ENCODE results near the gene GPR17. TPM values are rescaled to one million over a fixed set of nuclear protein-coding genes. Genes with fewer than 3 reads are reported as not detected.

Gene GPR17
- total and polyA plus RNA-seq, 4 donors: 0.30 to 1.4 (median 0.40) TPM; not detected in 1

DNA sequence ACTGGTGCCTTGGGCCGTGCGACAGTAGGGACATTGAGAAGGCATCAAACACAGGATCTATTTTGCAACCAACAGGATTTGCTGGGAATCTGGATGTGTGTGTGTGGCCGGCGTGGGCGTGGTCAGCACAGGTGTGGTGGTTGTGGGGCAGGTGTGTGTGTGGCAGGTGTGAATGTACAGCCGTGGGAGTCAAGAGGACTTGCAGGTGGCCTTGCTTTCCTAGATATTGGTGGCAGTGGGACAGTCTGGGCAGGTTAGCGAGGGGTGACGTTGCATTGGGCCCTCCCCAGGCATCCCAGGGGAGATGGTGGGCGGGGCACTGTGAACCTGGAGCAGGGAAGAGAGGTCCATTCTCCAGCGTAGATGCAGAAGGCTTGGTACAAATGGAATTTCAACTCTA lies 32.6 kb downstream of the GPR17 start:
- Histone ChIP-seq H3K4me3 (no peak overlapping the region), H3K9me3 (ENCODE audit: control insufficient read depth in 4 of 4, insufficient read depth in 3 of 4, low read length in 3 of 4) (no peaks in the 10 kb centered on the region), H3K27me3 (ENCODE audit: control insufficient read depth in 3 of 3, insufficient read depth in 3 of 3, low read length in 2 of 3) (peaks cover 0 to 18% (median 15%) of the 10 kb centered on the region in 3 donors), H3K27ac (ENCODE audit: low read depth in 1 of 2, low read length in 1 of 2) (no peak overlapping the region), H3K4me1 (ENCODE audit: control insufficient read depth in 5 of 5, insufficient read depth in 5 of 5, low read length in 5 of 5) (peaks cover 0 to 38% (median 5%) of the 10 kb centered on the region in 5 donors), H3K36me3 (ENCODE audit: control insufficient read depth in 4 of 4, insufficient read depth in 4 of 4, low read length in 4 of 4) (no peaks in the 10 kb centered on the region), H3K9ac (ENCODE audit: insufficient read depth in 1 of 2, low read length in 2 of 2) (no peak overlapping the region)
- 92 to 94% methylated on average over 10 of the region's 10 CpGs for WGBS, 2 donors
- DNase-seq (no peak), ATAC-seq (ENCODE audit: insufficient read depth, low FRiP score) (no peak)
- no peak for TF ChIP-seq CTCF (IDR thresholded peaks at IDR 0.05; ENCODE audit: control extremely low read depth, extremely low read depth)

- peaks cover 0 to 41% (median 6%) of the 10 kb centered on the region in 5 donors for H3K4me1 ChIP-seq (ENCODE audit: control insufficient read depth in 5 of 5, insufficient read depth in 5 of 5, low read length in 5 of 5)
- H3K9me3 ChIP-seq (ENCODE audit: control insufficient read depth in 4 of 4, insufficient read depth in 3 of 4, low read length in 3 of 4): no peaks in the 10 kb centered on the region
- H3K4me3 ChIP-seq: no peak overlapping the region
- H3K27me3 ChIP-seq (ENCODE audit: control insufficient read depth in 3 of 3, insufficient read depth in 3 of 3, low read length in 2 of 3): peaks cover 0 to 18% (median 15%) of the 10 kb centered on the region in 3 donors
- ATAC-seq (ENCODE audit: insufficient read depth, low FRiP score): no peak
- H3K27ac ChIP-seq (ENCODE audit: low read depth in 1 of 2, low read length in 1 of 2): no peak overlapping the region
- TF ChIP-seq CTCF (IDR thresholded peaks at IDR 0.05; ENCODE audit: control extremely low read depth, extremely low read depth): no peak
- H3K36me3 ChIP-seq (ENCODE audit: control insufficient read depth in 4 of 4, insufficient read depth in 4 of 4, low read length in 4 of 4): no peaks in the 10 kb centered on the region
- H3K9ac ChIP-seq (ENCODE audit: insufficient read depth in 1 of 2, low read length in 2 of 2): no peak overlapping the region
- no peak for DNase-seq
- 89 to 90% methylated on average over 6 of the region's 6 CpGs for WGBS, 2 donors
Observed at GRCh38 chr2:127678991-127679390, 33.0 kb downstream of the GPR17 start.

DNA sequence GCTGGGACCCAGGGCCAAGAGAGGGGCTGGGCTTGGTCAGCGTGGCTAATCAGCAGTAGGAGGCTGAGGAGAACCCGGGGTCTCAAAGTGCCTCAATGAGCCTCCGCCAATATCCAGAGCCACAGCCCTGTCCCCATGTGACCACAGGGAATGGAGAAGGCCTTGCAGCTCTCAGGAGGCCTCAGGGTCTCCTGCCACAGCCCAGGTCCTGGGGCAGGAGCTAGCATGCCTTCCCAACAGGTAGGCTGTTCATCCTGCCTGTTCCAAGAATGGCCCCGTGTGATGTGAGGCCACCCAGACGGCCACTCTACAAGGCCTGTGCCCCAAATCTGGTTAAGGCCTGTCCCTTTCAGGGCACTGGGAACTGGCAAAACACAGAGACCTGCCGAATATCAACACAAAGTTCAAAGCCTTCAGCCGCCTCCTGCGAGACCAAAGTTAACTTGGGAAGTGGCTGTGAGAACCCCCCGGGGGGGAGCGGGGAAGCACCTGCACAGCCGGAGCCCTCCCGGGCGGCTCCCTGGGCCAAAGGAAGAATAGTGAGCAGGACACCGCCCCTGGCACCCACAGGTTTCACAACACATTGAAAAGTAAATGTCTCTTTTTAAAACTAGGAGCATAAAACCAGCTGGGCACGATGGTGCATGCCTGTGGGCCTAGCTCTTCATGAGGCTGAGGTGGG lies 33.9 kb downstream of the GPR17 start:
- H3K36me3 ChIP-seq (ENCODE audit: control insufficient read depth in 4 of 4, insufficient read depth in 4 of 4, low read length in 4 of 4): no peaks in the 10 kb centered on the region
- WGBS, 2 donors: 83 to 85% methylated on average over 15 of the region's 15 CpGs
- no peak overlapping the region for H3K27ac ChIP-seq (ENCODE audit: low read depth in 1 of 2, low read length in 1 of 2)
- H3K4me3 ChIP-seq: no peak overlapping the region
- DNase-seq (no peak), ATAC-seq (ENCODE audit: insufficient read depth, low FRiP score) (no peak)
- no peak overlapping the region for H3K9ac ChIP-seq (ENCODE audit: insufficient read depth in 1 of 2, low read length in 2 of 2)
- peaks cover 0 to 36% (median 5%) of the 10 kb centered on the region in 5 donors for H3K4me1 ChIP-seq (ENCODE audit: control insufficient read depth in 5 of 5, insufficient read depth in 5 of 5, low read length in 5 of 5)
- peaks cover 0 to 15% (median 14%) of the 10 kb centered on the region in 3 donors for H3K27me3 ChIP-seq (ENCODE audit: control insufficient read depth in 3 of 3, insufficient read depth in 3 of 3, low read length in 2 of 3)
- no peak for TF ChIP-seq CTCF (IDR thresholded peaks at IDR 0.05; ENCODE audit: control extremely low read depth, extremely low read depth)
- no peaks in the 10 kb centered on the region for H3K9me3 ChIP-seq (ENCODE audit: control insufficient read depth in 4 of 4, insufficient read depth in 3 of 4, low read length in 3 of 4)

Measured in lung (tissue), 12 donors.